Measurements from ENCODE around the gene GABRB2. TPM values are rescaled to one million over a fixed set of nuclear protein-coding genes. Genes with fewer than 3 reads are reported as not detected.

The GABRB2 gene
- total RNA-seq, 4 donors from 2014 or later = 0.61 to 10.1 TPM; not detected in 2

DNA sequence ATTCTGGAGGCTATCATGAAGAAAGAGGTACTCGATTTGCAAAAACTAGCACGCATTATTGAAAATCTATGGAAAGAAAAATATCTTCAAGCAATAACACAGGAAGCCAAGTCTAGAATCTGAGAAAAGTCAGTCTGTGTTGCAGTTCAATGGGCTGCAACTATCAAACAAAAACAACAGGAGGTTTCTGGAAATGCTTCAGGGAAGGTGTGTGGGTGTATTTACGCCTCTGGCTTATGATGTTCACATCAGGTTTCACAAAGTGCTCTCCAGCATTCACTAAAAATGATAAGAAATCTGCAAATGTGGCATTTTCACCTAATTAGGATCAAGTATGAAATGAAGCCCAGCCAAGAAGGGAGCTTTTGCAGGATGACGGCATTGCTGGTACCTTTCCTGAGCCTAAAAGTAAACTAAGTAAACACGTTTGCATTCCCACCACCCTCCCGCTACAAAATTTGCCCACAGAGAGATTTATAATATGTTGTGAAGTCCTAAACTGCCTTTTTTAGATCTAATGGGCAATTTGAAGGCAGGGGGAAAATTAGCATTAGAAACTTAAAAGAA is 146.4 kb downstream of the GABRB2 start:
- H3K9me3 ChIP-seq = no peaks in the 10 kb centered on the region
- no peaks in the 10 kb centered on the region for H3K36me3 ChIP-seq

DNA sequence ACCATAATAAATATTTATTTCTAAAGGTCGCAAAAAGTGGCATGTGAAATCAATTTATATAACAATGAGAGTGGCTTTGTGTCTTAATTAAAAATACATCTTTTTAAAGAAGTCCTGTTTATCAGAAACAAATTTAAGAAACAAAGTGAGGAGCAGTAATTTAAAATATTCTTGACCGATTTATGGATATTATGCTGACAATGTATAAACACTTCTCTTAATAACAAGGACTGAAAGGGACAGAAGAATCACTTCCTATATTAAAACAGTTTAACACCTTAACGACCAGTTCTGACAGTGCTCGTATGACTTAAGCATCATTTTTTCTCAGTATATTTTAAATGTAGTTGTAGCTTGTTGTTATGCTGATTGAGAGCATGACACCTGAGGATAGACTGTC is 149.1 kb downstream of the GABRB2 start:
- H3K9me3 ChIP-seq = no peaks in the 10 kb centered on the region
- no peak for TF ChIP-seq POLR2A (IDR thresholded peaks at IDR 0.05)
- TF ChIP-seq, protein P1, sequence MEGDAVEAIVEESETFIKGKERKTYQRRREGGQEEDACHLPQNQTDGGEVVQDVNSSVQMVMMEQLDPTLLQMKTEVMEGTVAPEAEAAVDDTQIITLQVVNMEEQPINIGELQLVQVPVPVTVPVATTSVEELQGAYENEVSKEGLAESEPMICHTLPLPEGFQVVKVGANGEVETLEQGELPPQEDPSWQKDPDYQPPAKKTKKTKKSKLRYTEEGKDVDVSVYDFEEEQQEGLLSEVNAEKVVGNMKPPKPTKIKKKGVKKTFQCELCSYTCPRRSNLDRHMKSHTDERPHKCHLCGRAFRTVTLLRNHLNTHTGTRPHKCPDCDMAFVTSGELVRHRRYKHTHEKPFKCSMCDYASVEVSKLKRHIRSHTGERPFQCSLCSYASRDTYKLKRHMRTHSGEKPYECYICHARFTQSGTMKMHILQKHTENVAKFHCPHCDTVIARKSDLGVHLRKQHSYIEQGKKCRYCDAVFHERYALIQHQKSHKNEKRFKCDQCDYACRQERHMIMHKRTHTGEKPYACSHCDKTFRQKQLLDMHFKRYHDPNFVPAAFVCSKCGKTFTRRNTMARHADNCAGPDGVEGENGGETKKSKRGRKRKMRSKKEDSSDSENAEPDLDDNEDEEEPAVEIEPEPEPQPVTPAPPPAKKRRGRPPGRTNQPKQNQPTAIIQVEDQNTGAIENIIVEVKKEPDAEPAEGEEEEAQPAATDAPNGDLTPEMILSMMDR (IDR thresholded peaks at IDR 0.05) = no peak
- intact Hi-C loops (cut with DNase I; ENCODE audit: low total_unique reads) = no loop called here

More for the DNA sequence above, 146.4 kb downstream of the GABRB2 start:
- no peak for DNase-seq
- TF ChIP-seq POLR2A (IDR thresholded peaks at IDR 0.05) = no peak
- TF ChIP-seq, protein P1 (IDR thresholded peaks at IDR 0.05) = no peak
- Histone ChIP-seq H3K27ac (no peak overlapping the region), H3K27me3 (no peaks in the 10 kb centered on the region), H3K4me1 (no peaks in the 10 kb centered on the region), H3K4me3 (no peak overlapping the region)
- intact Hi-C loops (cut with DNase I; ENCODE audit: low total_unique reads) = no loop called here

DNA sequence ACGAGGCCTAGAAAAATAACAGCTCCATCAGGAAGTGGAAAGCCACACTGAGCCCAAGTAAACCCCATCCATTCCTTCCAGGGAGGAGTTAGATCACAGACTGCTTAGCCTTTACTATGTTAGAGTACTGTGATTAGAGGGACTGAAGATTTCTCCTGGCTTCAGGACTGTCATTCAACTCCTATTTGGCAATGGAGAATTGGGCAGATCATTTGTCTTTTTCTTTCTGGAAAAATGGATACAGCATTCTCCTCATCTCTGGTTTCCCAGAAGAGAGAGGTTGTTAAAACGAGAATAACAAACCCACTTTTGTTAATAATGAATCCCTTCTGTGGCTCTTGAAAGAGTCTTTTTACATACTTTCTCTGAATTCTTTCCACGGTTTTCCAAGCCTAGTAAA is 150.4 kb downstream of the GABRB2 start:
- Histone ChIP-seq H3K27me3 (no peaks in the 10 kb centered on the region), H3K4me3 (no peak overlapping the region), H3K36me3 (no peaks in the 10 kb centered on the region), H3K9me3 (no peaks in the 10 kb centered on the region), H3K27ac (no peak overlapping the region), H3K4me1 (no peaks in the 10 kb centered on the region)
- intact Hi-C loops (cut with DNase I; ENCODE audit: low total_unique reads) = no loop called here
- DNase-seq = no peak
- TF ChIP-seq, protein P1 (IDR thresholded peaks at IDR 0.05) = no peak

More for the DNA sequence above, 149.1 kb downstream of the GABRB2 start:
- DNase-seq = no peak
- H3K4me3 ChIP-seq = no peak overlapping the region
- no peaks in the 10 kb centered on the region for H3K27me3 ChIP-seq
- H3K36me3 ChIP-seq = no peaks in the 10 kb centered on the region
- no peaks in the 10 kb centered on the region for H3K4me1 ChIP-seq
- H3K27ac ChIP-seq = no peak overlapping the region

DNA sequence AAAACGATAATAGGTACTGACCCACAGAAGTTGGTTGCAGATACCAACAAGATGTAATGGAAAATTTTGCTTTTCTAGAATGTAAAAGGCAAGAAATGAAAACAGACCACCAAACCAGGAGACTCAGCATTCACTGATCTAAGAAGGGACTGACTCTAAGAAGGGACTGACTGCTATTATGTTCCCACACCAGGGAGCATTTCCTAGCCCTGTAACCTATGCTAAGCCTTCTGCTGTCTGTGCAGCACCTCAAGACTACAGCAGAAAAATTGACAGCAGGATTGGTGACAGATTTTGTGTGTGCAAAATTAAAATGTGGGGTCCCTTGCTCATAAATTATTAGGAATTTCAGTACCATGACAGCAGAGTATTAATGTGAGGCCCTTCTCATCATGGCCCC is 154.8 kb downstream of the GABRB2 start:
- no peaks in the 10 kb centered on the region for H3K36me3 ChIP-seq

GRCh38 chr5:161391016-161391415 is 155.5 kb downstream of the GABRB2 start:
- Histone ChIP-seq H3K4me1 (no peaks in the 10 kb centered on the region), H3K4me3 (no peak overlapping the region), H3K27ac (no peak overlapping the region), H3K27me3 (no peaks in the 10 kb centered on the region), H3K9me3 (no peaks in the 10 kb centered on the region), H3K36me3 (no peaks in the 10 kb centered on the region)
- no peak for DNase-seq
- intact Hi-C loops (cut with DNase I; ENCODE audit: low total_unique reads) = no loop called here
- TF ChIP-seq, protein P1 (IDR thresholded peaks at IDR 0.05) = no peak
- no peak for TF ChIP-seq POLR2A (IDR thresholded peaks at IDR 0.05)

More for the DNA sequence above, 154.8 kb downstream of the GABRB2 start:
- DNase-seq = no peak
- Histone ChIP-seq H3K4me1 (no peaks in the 10 kb centered on the region), H3K9me3 (no peaks in the 10 kb centered on the region), H3K4me3 (no peak overlapping the region), H3K27ac (no peak overlapping the region), H3K27me3 (no peaks in the 10 kb centered on the region)
- intact Hi-C loops (cut with DNase I; ENCODE audit: low total_unique reads) = no loop called here
- TF ChIP-seq POLR2A (IDR thresholded peaks at IDR 0.05) = no peak
- TF ChIP-seq, protein P1 (IDR thresholded peaks at IDR 0.05) = no peak

All from uterus (tissue), 4 donors.